Small intestine (tissue), 7 donors: ENCODE measurements around the gene CCDC57. TPM values are rescaled to one million over a fixed set of nuclear protein-coding genes. Genes with fewer than 3 reads are reported as not detected.
A peak's percentile ranks its signal among the peaks of the same experiment; 100 is the strongest.

ENCODE experiments used
- DNase-seq, 2 donors: peaks; one replicate each; pipeline versions ENCODE4 v3.0.0 to v3.0.0-alpha.2; 2013
- FAIRE-seq: peaks from 2 replicates; lab custom pipeline; 2012; peaks lifted over from hg19 to GRCh38; lab: Jason Lieb, UNC
- H3K27ac ChIP-seq, 3 donors: one replicate each; pipeline ENCODE4 v1.5.1; 2013; ENCODE audit warnings: low read length in 2 of 3, mild to moderate bottlenecking in 2 of 3, control low read depth in 1 of 3, inconsistent platforms in 1 of 3, low read depth in 1 of 3, moderate library complexity in 1 of 3
- H3K27me3 ChIP-seq, 3 donors: one replicate each; pipeline ENCODE4 v1.6.1; 2013; ENCODE audit warnings: low read length in 3 of 3, inconsistent platforms in 1 of 3; ENCODE audit not compliant: control insufficient read depth in 3 of 3, insufficient read depth in 3 of 3
- H3K36me3 ChIP-seq, 3 donors: one replicate each; pipeline ENCODE4 v1.6.1; 2013; ENCODE audit warnings: low read length in 3 of 3, inconsistent platforms in 1 of 3, low read depth in 1 of 3, mild to moderate bottlenecking in 1 of 3, moderate library complexity in 1 of 3; ENCODE audit not compliant: control insufficient read depth in 3 of 3, insufficient read depth in 2 of 3
- H3K4me1 ChIP-seq, 3 donors: one replicate each; pipeline ENCODE4 v1.6.1; 2013; ENCODE audit warnings: low read length in 2 of 3, inconsistent platforms in 1 of 3, low read depth in 1 of 3, mild to moderate bottlenecking in 1 of 3, moderate library complexity in 1 of 3; ENCODE audit not compliant: control insufficient read depth in 3 of 3, insufficient read depth in 2 of 3
- H3K4me3 ChIP-seq, 3 donors: one replicate each; pipeline ENCODE4 v1.5.1; 2013; ENCODE audit warnings: low read length in 3 of 3, control low read depth in 1 of 3, inconsistent platforms in 1 of 3, low read depth in 1 of 3, mild to moderate bottlenecking in 1 of 3, moderate library complexity in 1 of 3
- H3K9me3 ChIP-seq, 2 donors: one replicate each; pipeline ENCODE4 v1.6.1; 2013; ENCODE audit warnings: low read depth in 1 of 2, low read length in 1 of 2; ENCODE audit not compliant: control insufficient read depth in 2 of 2, insufficient read depth in 1 of 2
- WGBS, 3 donors: extraction: QIAGEN DNeasy Blood & Tissue Kit; methylation state at CpG; one replicate each; pipeline ENCODE4 v1.1.7; 2013; 5-methylcytosine and 5-hydroxymethylcytosine counted together
- polyA plus RNA-seq, 4 donors: library from polyadenylated mRNA; stranded (reverse) in 3 of 4; unstranded in 1 of 4; fragments of 200-250 nt in 3 of 4; fragments of 120-200 nt in 1 of 4; gene quantifications; one replicate each; pipeline versions ENCODE4 v1.2.1 to v1.2.3, GENCODE V29; 2013
- donor health status: healthy with polysubstance abuse.
- donor health status: control.
- donor health status: control.
- donor health status: Bipolar disorder and iron deficiency.
- donor health status: healthy.

CCDC57 gene
- polyA plus RNA-seq, 4 donors: 36.7 to 97.3 (median 44.6) TPM

DNA sequence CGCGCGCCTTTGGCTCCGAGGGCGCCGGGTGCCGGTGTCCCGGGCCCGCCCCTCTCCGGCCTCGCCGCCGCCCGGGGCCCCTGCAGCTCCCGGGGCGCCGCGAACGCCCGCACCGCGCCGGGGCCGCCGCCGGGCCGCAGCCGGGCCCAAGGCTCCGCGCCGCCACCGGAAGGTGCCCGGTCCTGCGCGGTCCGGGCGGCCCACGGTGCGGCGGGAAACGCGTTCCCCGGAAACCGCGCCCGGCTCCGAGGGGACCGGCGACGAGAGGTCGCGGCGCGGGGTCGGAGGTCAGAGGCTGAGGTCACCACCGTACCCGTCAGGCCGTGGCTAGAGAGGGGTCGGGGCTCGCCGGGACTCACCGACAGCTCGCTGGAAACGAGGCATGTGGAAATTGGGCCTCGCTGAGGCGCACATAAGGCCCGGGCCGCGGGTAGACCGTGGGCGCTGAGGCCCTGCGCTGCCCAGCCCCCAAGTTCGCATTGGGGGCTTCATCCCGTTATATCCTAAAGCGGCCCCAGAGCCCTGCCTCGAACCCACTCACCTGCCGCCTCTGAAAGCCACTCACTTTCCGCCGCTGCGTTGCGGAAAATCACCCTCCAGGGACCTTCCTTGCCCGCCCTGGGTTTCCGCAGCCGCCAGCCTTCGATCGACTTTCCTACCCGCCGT is 146.9 kb downstream of the CCDC57 start, which contains the start of gene DUS1L:
DUS1L (minus strand) TSS at position 167 of the 666 bp plus-strand sequence. CDS start 745 bp downstream, outside the sequence.
- no peaks in the 10 kb centered on the region for H3K9me3 ChIP-seq
- H3K4me3 ChIP-seq: peak within 1 kb of the TSS; percentile 67 to 95 (median 85)
- peak; percentile 57 to 73 for DNase-seq
- no peak for FAIRE-seq
- no peaks in the 10 kb centered on the region for H3K27me3 ChIP-seq
- H3K36me3 ChIP-seq: peaks cover 0 to 35% (median 4%) of the 10 kb centered on the region in 3 donors
- WGBS, 3 donors: 8 to 17% (median 13%) methylated on average over 65 to 88 of the region's 88 CpGs
- H3K4me1 ChIP-seq: peaks cover 5 to 9% (median 5%) of the 10 kb centered on the region in 3 donors
- H3K27ac ChIP-seq: peak within 1 kb of the TSS; percentile 15 to 80 (median 67)

GRCh38 chr17:82065193-82065637 is 147.4 kb downstream of the CCDC57 start:
- Histone ChIP-seq H3K4me1 (peaks cover 5 to 9% (median 5%) of the 10 kb centered on the region in 3 donors), H3K9me3 (no peaks in the 10 kb centered on the region), H3K27me3 (no peaks in the 10 kb centered on the region), H3K36me3 (peaks cover 0 to 41% (median 6%) of the 10 kb centered on the region in 3 donors), H3K4me3 (peak overlapping the region; percentile 66 to 95 (median 85)), H3K27ac (peak overlapping the region in 2 of 3 donors; percentile 67 to 78)
- FAIRE-seq (no peak), DNase-seq (peak in 1 of 2 donors; percentile 55)
- 0 to 1% (median 1%) methylated on average over 25 to 47 of the region's 47 CpGs for WGBS, 3 donors

- Histone ChIP-seq H3K36me3 (peaks cover 0 to 47% (median 11%) of the 10 kb centered on the region in 3 donors), H3K27ac (peak overlapping the region in 2 of 3 donors; percentile 67 to 78), H3K4me1 (peaks cover 5 to 9% (median 5%) of the 10 kb centered on the region in 3 donors), H3K27me3 (no peaks in the 10 kb centered on the region), H3K9me3 (no peaks in the 10 kb centered on the region), H3K4me3 (peak overlapping the region; percentile 66 to 95 (median 85))
- 11 to 26% (median 17%) methylated on average over 36 of the region's 36 CpGs for WGBS, 3 donors
- peak; percentile 52 to 58 for DNase-seq
- FAIRE-seq: no peak
These were observed 148.0 kb downstream of the CCDC57 start for GRCh38 chr17:82064433-82065192.

GRCh38 chr17:82063424-82064415 is 148.9 kb downstream of the CCDC57 start:
- FAIRE-seq (no peak), DNase-seq (no peak)
- Histone ChIP-seq H3K36me3 (peaks cover 2 to 56% (median 11%) of the 10 kb centered on the region in 3 donors), H3K27ac (no peak overlapping the region), H3K27me3 (no peaks in the 10 kb centered on the region), H3K9me3 (no peaks in the 10 kb centered on the region), H3K4me1 (peaks cover 5 to 9% (median 5%) of the 10 kb centered on the region in 3 donors), H3K4me3 (peak overlapping the region in 1 of 3 donors; percentile 95)
- whole genome bisulfite sequencing, 3 donors: 67 to 81% (median 72%) methylated on average over 20 of the region's 20 CpGs

- Histone ChIP-seq H3K27ac (no peak overlapping the region), H3K36me3 (peaks cover 5 to 63% (median 11%) of the 10 kb centered on the region in 3 donors), H3K4me3 (no peak overlapping the region), H3K4me1 (peaks cover 5 to 9% (median 5%) of the 10 kb centered on the region in 3 donors), H3K27me3 (no peaks in the 10 kb centered on the region), H3K9me3 (no peaks in the 10 kb centered on the region)
- 90 to 96% (median 93%) methylated on average over 9 of the region's 9 CpGs for WGBS, 3 donors
- FAIRE-seq (no peak), DNase-seq (no peak)
These were observed 149.7 kb downstream of the CCDC57 start for GRCh38 chr17:82062984-82063368.

DNA sequence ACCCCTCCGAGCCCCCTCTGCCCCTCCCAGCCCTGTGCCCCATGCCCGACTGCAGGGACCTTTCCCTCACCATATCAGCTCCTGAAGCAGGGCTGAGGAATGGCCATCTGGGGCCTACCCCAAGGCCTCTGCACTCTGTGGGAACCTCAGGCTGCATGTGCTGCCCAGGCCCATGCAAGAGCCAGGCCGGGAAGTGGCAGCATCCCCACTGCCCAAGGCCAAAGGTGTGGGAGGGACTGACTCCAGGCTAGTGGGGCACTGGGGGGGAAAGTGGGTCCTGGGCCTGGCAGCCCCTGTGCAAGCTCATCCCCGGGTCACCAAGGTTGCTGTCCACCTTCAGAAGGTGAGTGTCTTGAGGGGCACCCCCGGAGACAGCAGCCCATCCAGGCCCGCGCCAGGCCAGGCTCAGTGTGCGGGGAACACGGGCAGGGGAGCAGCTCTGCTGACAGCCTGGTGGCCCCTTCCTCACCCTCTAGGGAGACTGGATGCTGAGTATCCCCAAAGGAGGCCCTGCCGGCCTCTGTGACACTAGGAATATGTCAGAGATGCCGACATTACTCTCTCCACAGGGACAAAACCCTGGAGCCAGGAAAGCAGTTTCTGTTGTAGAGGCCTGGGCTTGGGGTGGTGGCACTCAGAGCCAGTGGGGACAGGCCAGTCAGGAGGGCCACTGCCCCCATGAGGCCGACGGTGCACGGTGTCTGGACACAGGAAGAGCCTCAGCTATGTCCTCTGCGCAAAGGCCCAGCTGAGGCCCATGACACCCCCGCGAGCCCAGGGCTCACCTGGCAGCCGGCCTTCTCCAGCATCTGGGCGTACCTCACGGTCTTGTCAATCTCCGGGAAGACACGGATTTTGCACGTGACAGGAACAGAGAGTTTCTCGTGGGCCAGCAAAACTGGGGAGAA is 150.3 kb downstream of the CCDC57 start:
- Histone ChIP-seq H3K36me3 (peaks cover 10 to 70% (median 11%) of the 10 kb centered on the region in 3 donors), H3K4me3 (no peak overlapping the region), H3K4me1 (peaks cover 5 to 9% (median 5%) of the 10 kb centered on the region in 3 donors), H3K9me3 (no peaks in the 10 kb centered on the region), H3K27ac (no peak overlapping the region), H3K27me3 (no peaks in the 10 kb centered on the region)
- 85 to 88% (median 87%) methylated on average over 24 of the region's 24 CpGs for WGBS, 3 donors
- no peak for FAIRE-seq
- no peak for DNase-seq
